ENCODE results near the gene SLC45A3. TPM values are rescaled to one million over a fixed set of nuclear protein-coding genes. Genes with fewer than 3 reads are reported as not detected.

SLC45A3 gene
- total and polyA plus RNA-seq, 2 donors (not counting 3 experiments of a cell fraction or from before 2014, with no cell fraction given) = 15.1 to 15.6 TPM

GRCh38 chr1:205615789-205616188 is 64.5 kb downstream of the SLC45A3 start:
- no peak for FAIRE-seq
- intact Hi-C loops (cut with micrococcal nuclease) = no loop called here
- Histone ChIP-seq H3K27ac (ENCODE audit: insufficient read depth, low read depth, low read length) (no peak overlapping the region), H3K27me3 (ENCODE audit: control insufficient read depth in 2 of 2, insufficient read depth in 2 of 2, low read length in 2 of 2) (no peaks in the 10 kb centered on the region), H3K4me2 (ENCODE audit: insufficient read depth, low read length) (no peak overlapping the region), H3K9ac (replicated peaks; ENCODE audit: extremely low read depth, insufficient read depth, low read length) (no peak overlapping the region), H3K9me1 (replicated peaks; ENCODE audit: control insufficient read depth, extremely low read depth, insufficient read depth, low read length) (no peaks in the 10 kb centered on the region), H3K4me1 (ENCODE audit: control insufficient read depth, extremely low read depth, insufficient read depth, low read length) (peaks cover 16% of the 10 kb centered on the region), H2AFZ (ENCODE audit: low read depth, low read length) (no peak overlapping the region), H3K4me3 (replicated peaks in 1 of 3; ENCODE audit: insufficient read depth in 1 of 3, low read depth in 1 of 3, low read length in 3 of 3) (no peak overlapping the region), H3K9me3 (replicated peaks; ENCODE audit: control insufficient read depth, insufficient read depth, low read length) (no peaks in the 10 kb centered on the region), H3K79me2 (ENCODE audit: control insufficient read depth, insufficient read depth, low read length) (peaks cover 41% of the 10 kb centered on the region), H4K20me1 (replicated peaks; ENCODE audit: control insufficient read depth, extremely low read depth, insufficient read depth, low read length) (no peaks in the 10 kb centered on the region), H3K36me3 (ENCODE audit: control insufficient read depth in 2 of 2, extremely low read depth in 1 of 2, insufficient read depth in 2 of 2, low read length in 2 of 2) (peaks cover 29 to 39% of the 10 kb centered on the region in 2 experiments)
- BruUV-seq (replicated peaks) = TSS peak; percentile 5
- CTCF ChIA-PET = interaction anchor here (0.9 to 1.8 kb wide), 2 partner anchors 24 to 42 kb away, joined by 3 to 4 read pairs; no protein-coding TSS in a partner anchor
- DNase-seq (ENCODE audit: low read depth, low spot score) = no peak
- dilution Hi-C loops (cut with MboI; ENCODE audit: extremely low pct_ligation_motif_present, low sequenced_read_pairs) = no loop called here
- TF ChIP-seq, protein P1, sequence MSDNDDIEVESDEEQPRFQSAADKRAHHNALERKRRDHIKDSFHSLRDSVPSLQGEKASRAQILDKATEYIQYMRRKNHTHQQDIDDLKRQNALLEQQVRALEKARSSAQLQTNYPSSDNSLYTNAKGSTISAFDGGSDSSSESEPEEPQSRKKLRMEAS (IDR thresholded peaks at IDR 0.05; ENCODE audit: insufficient read depth, insufficient read length) = no peak
- TF ChIP-seq POLR2A (IDR thresholded peaks at IDR 0.05; ENCODE audit: low read depth, low read length) (no peak), GATA2 (IDR thresholded peaks at IDR 0.05; ENCODE audit: insufficient read depth, insufficient read length, low read depth, low read length) (no peak), JUN (IDR thresholded peaks at IDR 0.05; ENCODE audit: borderline replicate concordance, insufficient read depth, insufficient read length, low read depth) (no peak), EZH2 (IDR thresholded peaks at IDR 0.05; ENCODE audit: borderline replicate concordance, low read depth, low read length, severe bottlenecking) (no peak), FOS (IDR thresholded peaks at IDR 0.05; ENCODE audit: borderline replicate concordance, insufficient read depth, low read length) (no peak), MYC (IDR thresholded peaks at IDR 0.05; ENCODE audit: low read depth, low read length) (no peak), POLR2AphosphoS5 (IDR thresholded peaks at IDR 0.05; ENCODE audit: insufficient read depth, low read depth, low read length) (no peak)
- TF ChIP-seq, protein P2, sequence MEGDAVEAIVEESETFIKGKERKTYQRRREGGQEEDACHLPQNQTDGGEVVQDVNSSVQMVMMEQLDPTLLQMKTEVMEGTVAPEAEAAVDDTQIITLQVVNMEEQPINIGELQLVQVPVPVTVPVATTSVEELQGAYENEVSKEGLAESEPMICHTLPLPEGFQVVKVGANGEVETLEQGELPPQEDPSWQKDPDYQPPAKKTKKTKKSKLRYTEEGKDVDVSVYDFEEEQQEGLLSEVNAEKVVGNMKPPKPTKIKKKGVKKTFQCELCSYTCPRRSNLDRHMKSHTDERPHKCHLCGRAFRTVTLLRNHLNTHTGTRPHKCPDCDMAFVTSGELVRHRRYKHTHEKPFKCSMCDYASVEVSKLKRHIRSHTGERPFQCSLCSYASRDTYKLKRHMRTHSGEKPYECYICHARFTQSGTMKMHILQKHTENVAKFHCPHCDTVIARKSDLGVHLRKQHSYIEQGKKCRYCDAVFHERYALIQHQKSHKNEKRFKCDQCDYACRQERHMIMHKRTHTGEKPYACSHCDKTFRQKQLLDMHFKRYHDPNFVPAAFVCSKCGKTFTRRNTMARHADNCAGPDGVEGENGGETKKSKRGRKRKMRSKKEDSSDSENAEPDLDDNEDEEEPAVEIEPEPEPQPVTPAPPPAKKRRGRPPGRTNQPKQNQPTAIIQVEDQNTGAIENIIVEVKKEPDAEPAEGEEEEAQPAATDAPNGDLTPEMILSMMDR (IDR thresholded peaks at IDR 0.05; ENCODE audit: extremely low read depth in 1 of 2, insufficient read depth in 1 of 2, low read depth in 1 of 2, low read length in 2 of 2) = no peak
- POLR2A ChIA-PET = no interaction called here

All from endothelial cell of umbilical vein (primary cell).